AG04449 (cell line): ENCODE data around the gene TNFSF10.

Experiments
- CTCF ChIA-PET: fragments of 350-600 bp; formaldehyde crosslinking; extraction: SDS; loops from one replicate; lab custom pipeline; 2021; ENCODE audit warnings: antibody characterized with exemption; lab: Yijun Ruan, JAX
- POLR2A ChIA-PET: fragments of 400-600, 350-600 bp; formaldehyde crosslinking; extraction: SDS; loops from one replicate; lab custom pipeline; 2020; ENCODE audit warnings: antibody characterized with exemption, inconsistent platforms; lab: Yijun Ruan, JAX
- DNase-seq: peaks from one replicate; pipeline ENCODE4 v3.0.0-alpha.2; 2010; ENCODE audit warnings: low read depth, low spot score
- H3K4me3 ChIP-seq: 2 replicates; pipeline ENCODE4 v1.5.1; 2011; ENCODE audit warnings: low read depth, mild to moderate bottlenecking, control low read depth, low read length
- TF ChIP-seq, protein P1 (sequence below): IDR thresholded peaks from one replicate; pipeline ENCODE4 v1.5.1; 2011; ENCODE audit warnings: mild to moderate bottlenecking, moderate library complexity, low read length, control low read depth, inconsistent platforms; ENCODE audit not compliant: insufficient read depth; ENCODE audit errors: missing control alignments

TNFSF10 gene

GRCh38 chr3:172471903-172472302, 51.3 kb downstream of the TNFSF10 start:
- no peak for DNase-seq
- POLR2A ChIA-PET = no interaction called here
- CTCF ChIA-PET = interaction anchor here (1.2 kb wide), 2 partner anchors 13 kb away, joined by 5 to 7 read pairs; no protein-coding TSS in a partner anchor
- TF ChIP-seq, protein P1, sequence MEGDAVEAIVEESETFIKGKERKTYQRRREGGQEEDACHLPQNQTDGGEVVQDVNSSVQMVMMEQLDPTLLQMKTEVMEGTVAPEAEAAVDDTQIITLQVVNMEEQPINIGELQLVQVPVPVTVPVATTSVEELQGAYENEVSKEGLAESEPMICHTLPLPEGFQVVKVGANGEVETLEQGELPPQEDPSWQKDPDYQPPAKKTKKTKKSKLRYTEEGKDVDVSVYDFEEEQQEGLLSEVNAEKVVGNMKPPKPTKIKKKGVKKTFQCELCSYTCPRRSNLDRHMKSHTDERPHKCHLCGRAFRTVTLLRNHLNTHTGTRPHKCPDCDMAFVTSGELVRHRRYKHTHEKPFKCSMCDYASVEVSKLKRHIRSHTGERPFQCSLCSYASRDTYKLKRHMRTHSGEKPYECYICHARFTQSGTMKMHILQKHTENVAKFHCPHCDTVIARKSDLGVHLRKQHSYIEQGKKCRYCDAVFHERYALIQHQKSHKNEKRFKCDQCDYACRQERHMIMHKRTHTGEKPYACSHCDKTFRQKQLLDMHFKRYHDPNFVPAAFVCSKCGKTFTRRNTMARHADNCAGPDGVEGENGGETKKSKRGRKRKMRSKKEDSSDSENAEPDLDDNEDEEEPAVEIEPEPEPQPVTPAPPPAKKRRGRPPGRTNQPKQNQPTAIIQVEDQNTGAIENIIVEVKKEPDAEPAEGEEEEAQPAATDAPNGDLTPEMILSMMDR = no peak
- H3K4me3 ChIP-seq = no peak overlapping the region

- no peak for DNase-seq
- ChIA-PET POLR2A (no interaction called here), CTCF (interaction anchor here (1.4 kb wide), 1 partner anchor 9 kb away, joined by 5 read pairs; no protein-coding TSS in a partner anchor)
- H3K4me3 ChIP-seq = no peak overlapping the region
- TF ChIP-seq, protein P1 = no peak
These were observed 52.6 kb downstream of the TNFSF10 start for GRCh38 chr3:172470588-172470987.

- H3K4me3 ChIP-seq = no peak overlapping the region
- TF ChIP-seq, protein P1 = no peak
- POLR2A ChIA-PET = no interaction called here
- CTCF ChIA-PET = interaction anchor here (1.0 to 1.8 kb wide), 5 partner anchors 9 to 205 kb away, joined by 3 to 9 read pairs (median 4); no protein-coding TSS in a partner anchor
- no peak for DNase-seq
These were observed 55.9 kb downstream of the TNFSF10 start for GRCh38 chr3:172467170-172467824.

- H3K4me3 ChIP-seq = no peak overlapping the region
- CTCF ChIA-PET = interaction anchor here (1.5 to 1.8 kb wide), 2 partner anchors 200 to 206 kb away, joined by 3 to 9 read pairs; no protein-coding TSS in a partner anchor
These were observed 56.6 kb downstream of the TNFSF10 start for GRCh38 chr3:172466553-172467130.

DNA sequence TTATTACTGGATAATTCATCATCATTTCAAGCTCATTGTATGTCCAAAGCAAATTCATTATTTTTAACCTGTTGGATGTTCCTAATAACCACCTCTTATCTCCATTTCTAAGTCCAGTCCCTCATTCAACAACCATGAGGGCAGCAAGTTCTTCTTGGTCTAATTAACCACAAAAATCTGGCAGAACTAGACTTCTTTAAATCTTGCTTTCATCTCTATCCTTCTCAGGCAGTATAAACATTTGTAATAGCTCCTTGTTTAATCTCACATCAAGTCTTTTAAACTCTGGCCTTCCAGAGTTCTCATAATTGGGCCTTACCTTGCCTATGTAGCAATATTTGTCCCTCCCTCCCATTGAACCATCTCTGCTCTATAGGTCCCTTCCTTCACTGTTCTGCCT, 57.9 kb downstream of the TNFSF10 start:
- no peak overlapping the region for H3K4me3 ChIP-seq
- ChIA-PET POLR2A (no interaction called here), CTCF (interaction anchor here (1.1 to 1.4 kb wide), 4 partner anchors 20 to 133 kb away, joined by 3 read pairs; no protein-coding TSS in a partner anchor)
- no peak for DNase-seq
- TF ChIP-seq, protein P1 = no peak

More at GRCh38 chr3:172466553-172467130, 56.6 kb downstream of the TNFSF10 start:
- POLR2A ChIA-PET = no interaction called here
- no peak for DNase-seq
- TF ChIP-seq, protein P1 = no peak

DNA sequence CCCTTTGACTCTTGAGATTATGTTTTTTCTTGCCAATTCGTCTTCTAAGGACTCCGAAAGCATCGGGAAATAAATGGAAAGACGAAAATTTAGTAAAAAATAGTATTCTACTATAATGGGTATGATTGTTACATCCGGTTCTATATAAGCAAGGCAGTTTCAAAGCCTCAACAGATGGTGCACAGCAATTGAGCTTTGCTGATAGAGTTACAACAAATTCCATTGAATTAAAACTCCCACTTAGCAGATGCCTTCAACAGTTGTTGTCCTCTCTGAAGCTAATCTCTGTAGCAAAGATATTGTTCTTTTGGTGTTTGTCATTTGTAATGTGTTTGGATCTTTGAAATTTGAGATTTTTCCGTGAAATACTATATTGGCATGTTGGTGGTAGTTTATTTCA, 58.9 kb downstream of the TNFSF10 start:
- ChIA-PET CTCF (interaction anchor here (1.1 to 1.4 kb wide), 2 partner anchors 21 to 132 kb away, joined by 3 read pairs; no protein-coding TSS in a partner anchor), POLR2A (no interaction called here)
- DNase-seq = no peak
- H3K4me3 ChIP-seq = no peak overlapping the region
- TF ChIP-seq, protein P1 = no peak
